HG03064 (cell line): ENCODE measurements around the gene BCAN.

Experiments
- ATAC-seq: cut with Tn5 transposase; IDR thresholded peaks from one replicate; pipeline ENCODE4 v1.9.1; 2021; ENCODE audit warnings: low read depth; ENCODE audit not compliant: unreplicated experiment

The BCAN gene

GRCh38 chr1:156675210-156676113, 33.5 kb downstream of the BCAN start:
- ATAC-seq: no peak

- no peak for ATAC-seq
Observed at GRCh38 chr1:156676114-156676819, 34.4 kb downstream of the BCAN start.

DNA sequence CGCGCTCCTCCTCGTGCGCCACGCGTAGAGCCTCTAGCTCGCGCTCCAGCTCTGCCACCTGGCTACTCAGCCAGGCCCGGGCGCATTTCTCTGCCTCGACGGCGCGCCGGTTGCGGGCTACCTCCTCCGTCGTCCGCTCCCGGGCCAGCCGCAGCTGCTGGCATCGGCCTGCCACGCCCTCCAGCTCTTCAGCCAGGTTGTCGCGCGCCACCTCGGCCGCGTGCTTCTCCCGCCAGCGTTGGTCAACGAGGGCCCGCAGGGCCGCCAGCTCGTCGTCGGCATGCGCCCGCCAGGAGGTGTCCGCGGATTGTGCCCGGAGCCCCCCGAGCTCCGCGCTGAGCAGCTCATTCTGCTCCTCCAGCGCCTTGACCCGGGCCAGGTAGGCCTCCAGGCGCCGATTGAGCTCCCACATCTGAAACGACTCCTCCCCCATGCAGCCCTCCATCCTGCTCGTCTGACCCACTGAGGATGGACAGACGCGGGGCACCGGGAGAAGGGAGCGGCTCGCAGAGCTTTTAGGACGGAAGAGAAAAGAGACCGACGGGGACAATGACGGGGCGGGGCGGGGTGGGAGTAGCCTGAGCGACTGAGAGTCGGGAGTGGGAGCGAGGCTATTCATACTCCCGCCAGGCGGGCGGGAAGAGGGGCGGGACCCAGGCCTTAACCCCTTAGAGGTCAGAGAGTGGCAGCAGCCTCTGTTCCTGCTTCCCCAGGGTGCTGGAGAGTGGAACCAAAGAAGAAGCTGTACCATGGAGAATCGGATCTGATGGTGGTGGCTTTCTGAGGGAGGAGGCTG, 35.1 kb downstream of the BCAN start, which contains the start of gene NES:
TSS of gene NES (minus strand) at position 588 of the 796 bp plus-strand sequence. CDS start at position 445, 143 bp downstream.
- no peak for ATAC-seq

DNA sequence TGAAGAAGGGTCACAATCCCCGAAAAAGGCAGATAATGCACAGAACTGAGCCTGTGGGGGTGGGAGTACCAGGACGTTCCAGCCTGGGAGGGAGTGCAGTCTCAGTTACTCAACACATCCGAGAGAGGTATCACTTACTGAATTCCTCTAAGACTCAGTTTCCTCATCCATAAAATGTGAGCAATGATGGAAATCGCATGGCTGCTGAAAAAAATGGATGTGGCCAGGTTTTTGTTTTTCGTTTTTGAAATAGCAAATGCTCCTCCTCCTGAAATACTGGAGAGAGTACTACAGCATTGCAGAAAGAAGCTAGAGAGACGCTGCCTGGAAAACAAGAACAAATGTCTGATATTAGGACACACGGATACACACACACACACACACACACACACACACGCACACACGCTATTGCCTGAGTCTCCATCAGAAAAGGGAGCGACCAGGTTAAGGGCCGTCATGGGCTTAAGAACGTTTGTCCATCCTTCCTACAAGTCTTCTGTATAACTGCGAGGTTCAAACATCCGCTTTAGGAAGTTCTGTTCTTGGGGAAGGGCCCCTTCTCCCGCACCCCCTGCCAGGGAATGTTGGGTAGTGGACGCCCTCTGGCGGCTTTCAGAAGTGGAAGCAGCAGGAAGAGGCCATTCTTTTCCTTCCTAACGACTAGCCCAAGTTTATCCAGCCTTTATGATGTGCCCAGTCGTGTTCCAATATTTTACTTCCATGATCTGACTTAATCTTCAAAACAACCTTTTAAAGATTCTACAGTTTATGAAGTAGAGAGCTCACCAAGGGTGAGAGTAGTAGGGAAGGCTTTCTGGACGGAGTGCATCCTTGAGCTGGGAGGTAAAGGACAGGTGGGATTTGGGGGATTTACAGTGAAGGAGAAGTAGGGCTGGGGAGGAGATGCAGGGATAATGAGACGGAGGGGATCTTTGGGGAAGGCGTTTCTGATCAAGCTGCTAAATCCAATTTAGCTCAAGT, 36.0 kb downstream of the BCAN start:
- no peak for ATAC-seq

DNA sequence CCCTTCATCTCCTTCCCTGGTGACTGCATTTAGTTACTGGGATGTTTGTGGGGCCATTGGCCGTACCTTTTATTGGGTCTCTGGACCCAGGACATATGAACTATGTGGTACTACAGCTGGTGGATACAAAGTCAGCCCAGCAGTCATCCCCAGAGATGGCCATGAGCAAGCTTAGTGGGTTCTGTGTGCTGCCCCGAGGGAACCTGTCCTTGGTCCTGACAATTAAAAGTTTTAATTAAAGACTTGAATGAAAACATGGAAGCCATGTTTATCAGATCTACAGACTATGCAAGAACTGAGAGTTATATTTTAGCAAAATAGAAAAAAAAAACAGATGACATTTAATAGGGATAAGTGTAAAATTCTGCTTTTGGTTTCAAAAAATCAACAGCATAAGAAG, 38.1 kb downstream of the BCAN start:
- ATAC-seq: no peak

DNA sequence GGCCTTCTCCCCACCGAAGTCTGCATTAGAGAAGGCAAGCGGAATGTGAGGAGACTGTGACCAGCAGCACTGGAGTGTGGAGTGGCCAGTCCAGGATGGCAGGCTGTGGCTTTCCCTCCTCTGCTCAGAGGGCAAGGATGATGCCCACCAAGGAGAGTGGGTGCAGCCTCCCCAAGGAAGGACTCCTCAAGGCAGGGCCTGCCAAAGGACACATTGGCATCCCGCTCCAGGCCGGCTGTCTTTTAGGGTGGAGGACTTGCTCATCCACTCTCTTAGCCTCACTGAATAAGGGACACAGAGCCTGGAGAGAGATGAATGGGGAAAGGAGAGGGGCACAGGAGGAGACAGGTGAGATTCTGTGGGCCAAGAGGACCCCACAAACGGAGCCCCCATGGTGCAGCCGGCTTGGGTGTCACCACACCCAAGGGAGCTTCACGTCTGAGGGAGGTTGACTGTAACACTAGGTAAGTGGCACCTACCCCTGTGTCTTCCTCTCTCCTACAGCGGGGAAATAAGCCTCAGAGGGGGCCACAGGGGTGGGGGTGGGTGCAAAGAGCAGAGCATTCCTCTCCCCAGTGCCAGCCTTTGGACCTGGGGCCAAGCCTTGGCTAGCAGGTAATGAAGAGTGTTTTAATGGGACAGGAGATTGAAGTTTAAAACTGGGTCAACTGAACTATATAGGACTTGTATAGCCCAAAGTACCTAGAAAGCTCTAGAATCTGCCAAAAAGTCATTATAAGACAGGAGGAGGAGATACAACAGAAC, 39.5 kb downstream of the BCAN start:
- ATAC-seq: no peak

GRCh38 chr1:156682166-156682890, 40.4 kb downstream of the BCAN start:
- ATAC-seq: no peak

GRCh38 chr1:156684227-156684782, 42.4 kb downstream of the BCAN start:
- ATAC-seq: no peak

DNA sequence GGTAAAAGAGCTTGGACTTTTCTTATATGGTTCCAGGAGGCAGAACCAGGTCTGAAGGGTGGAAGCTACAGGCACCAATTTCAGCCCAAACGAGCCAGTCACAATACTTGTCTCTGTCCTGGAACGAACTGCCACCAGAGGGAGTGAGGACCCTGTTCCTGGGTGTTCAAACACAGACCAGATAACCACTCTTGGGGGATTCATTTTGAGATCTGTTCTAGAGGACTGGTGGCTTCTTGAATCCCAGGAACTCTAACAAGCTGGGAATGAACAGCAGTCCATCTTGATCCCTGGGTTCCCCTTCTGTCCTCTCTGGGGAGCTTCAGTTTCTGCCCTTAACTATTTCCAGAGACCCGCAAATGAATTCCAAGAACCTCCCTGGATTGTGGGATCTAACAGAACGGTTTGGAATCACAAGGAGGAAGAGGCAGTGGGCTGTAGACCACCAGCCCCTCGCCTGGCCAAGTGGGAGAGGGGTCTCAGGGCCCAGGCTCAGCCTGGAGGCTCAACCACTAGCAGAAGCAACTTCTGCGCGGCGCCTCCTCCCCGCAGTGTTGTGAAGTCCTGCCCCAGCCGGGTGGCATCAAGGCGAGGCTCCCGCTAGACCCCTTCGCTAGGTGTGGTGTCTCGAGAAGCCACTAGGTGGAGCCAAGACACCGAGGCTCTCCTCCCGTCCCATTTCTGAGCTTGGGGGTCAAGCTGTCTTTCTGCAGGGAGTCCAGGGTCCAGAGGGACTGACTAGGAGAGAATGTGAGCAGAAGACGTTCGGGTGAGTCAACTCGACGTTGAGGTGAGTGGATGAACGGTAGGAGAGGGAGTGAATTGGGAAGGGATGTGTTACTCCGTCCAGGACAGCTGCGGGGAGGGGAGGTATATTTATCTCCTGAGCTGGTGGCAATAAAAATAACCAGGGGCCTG, 47.4 kb downstream of the BCAN start:
- no peak for ATAC-seq

- no peak for ATAC-seq
Observed at GRCh38 chr1:156689953-156690674, 48.2 kb downstream of the BCAN start.

- ATAC-seq: no peak
Observed at GRCh38 chr1:156690675-156691036, 48.7 kb downstream of the BCAN start.

DNA sequence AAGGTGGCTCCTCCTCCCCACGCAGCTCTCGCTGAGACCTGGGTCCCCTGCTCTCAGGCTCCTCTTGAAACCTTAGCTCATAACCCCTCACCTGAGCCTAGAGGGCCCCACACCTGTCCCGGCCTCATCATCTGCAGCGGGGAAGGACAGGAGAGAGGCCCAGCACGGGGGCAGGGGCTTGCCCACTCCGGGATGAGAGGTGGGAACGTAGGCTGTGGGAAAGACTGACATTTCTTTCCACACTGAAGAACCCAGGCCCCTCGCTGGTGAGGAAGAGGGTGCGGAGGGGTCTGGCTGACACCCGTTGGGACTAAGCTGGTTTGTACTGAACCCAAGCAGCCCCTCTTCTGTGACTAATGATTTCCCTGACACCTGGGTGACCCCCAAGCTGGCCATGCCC, 49.3 kb downstream of the BCAN start:
- no peak for ATAC-seq

GRCh38 chr1:156691665-156692440, 49.9 kb downstream of the BCAN start:
- no peak for ATAC-seq

DNA sequence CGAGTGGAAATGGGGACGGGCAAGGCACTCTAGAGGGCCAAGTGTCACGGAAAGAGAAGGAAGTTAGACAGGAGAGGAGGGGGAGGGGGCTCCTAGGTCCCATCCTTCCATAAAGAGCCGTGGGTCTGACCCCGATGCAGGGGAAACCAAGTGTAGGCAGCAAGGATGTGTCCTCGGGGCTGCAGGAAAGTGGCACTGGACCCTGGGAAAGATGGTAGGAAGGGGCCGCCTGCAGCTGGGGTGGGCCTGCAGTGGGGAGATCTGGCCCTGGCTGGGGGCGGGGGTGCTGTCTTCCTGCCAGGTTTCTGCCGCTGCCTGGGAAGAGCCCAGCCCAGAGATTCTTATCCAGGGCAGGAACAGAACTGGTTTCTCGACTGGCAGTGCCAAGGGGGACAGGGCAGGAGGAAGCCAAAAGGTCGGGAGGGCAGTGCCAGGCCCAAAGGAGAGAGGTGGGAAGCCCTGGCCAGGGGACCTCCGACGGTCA, 50.6 kb downstream of the BCAN start:
- ATAC-seq: no peak
